Measurements from ENCODE around the gene PIAS4. TPM values are rescaled to one million over a fixed set of nuclear protein-coding genes. Genes with fewer than 3 reads are reported as not detected.
A peak's percentile ranks its signal among the peaks of the same experiment; 100 is the strongest.

The PIAS4 gene
- total and polyA plus RNA-seq, 2 of the 13 experiments (the other 11 are each of a cell fraction or from before 2014, with no cell fraction given), result 9.0 to 20.1 TPM

GRCh38 chr19:4051175-4052101 is 43.9 kb downstream of the PIAS4 start (continued):
- TF ChIP-seq, protein P1, sequence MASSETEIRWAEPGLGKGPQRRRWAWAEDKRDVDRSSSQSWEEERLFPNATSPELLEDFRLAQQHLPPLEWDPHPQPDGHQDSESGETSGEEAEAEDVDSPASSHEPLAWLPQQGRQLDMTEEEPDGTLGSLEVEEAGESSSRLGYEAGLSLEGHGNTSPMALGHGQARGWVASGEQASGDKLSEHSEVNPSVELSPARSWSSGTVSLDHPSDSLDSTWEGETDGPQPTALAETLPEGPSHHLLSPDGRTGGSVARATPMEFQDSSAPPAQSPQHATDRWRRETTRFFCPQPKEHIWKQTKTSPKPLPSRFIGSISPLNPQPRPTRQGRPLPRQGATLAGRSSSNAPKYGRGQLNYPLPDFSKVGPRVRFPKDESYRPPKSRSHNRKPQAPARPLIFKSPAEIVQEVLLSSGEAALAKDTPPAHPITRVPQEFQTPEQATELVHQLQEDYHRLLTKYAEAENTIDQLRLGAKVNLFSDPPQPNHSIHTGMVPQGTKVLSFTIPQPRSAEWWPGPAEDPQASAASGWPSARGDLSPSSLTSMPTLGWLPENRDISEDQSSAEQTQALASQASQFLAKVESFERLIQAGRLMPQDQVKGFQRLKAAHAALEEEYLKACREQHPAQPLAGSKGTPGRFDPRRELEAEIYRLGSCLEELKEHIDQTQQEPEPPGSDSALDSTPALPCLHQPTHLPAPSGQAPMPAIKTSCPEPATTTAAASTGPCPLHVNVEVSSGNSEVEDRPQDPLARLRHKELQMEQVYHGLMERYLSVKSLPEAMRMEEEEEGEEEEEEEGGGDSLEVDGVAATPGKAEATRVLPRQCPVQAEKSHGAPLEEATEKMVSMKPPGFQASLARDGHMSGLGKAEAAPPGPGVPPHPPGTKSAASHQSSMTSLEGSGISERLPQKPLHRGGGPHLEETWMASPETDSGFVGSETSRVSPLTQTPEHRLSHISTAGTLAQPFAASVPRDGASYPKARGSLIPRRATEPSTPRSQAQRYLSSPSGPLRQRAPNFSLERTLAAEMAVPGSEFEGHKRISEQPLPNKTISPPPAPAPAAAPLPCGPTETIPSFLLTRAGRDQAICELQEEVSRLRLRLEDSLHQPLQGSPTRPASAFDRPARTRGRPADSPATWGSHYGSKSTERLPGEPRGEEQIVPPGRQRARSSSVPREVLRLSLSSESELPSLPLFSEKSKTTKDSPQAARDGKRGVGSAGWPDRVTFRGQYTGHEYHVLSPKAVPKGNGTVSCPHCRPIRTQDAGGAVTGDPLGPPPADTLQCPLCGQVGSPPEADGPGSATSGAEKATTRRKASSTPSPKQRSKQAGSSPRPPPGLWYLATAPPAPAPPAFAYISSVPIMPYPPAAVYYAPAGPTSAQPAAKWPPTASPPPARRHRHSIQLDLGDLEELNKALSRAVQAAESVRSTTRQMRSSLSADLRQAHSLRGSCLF (CRISPR knock-in tag; IDR thresholded peaks at IDR 0.05; ENCODE audit: borderline replicate concordance), result no peak
- TF ChIP-seq FOSL2 (CRISPR knock-in tag; IDR thresholded peaks at IDR 0.05), result peak; percentile 90
- TF ChIP-seq, protein P2, sequence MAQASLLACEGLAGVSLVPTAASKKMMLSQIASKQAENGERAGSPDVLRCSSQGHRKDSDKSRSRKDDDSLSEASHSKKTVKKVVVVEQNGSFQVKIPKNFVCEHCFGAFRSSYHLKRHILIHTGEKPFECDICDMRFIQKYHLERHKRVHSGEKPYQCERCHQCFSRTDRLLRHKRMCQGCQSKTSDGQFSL (CRISPR knock-in tag; IDR thresholded peaks at IDR 0.05), result no peak
- 0 out of 2 replicates have a peak, but pooled peaks have one; percentile 26 for TF ChIP-seq ZNF350 (CRISPR knock-in tag; IDR thresholded peaks at IDR 0.05; ENCODE audit: borderline replicate concordance, low read depth)
- peak; percentile 53; the same call in 1 of the 2 replicates for TF ChIP-seq ZNF652 (CRISPR knock-in tag; IDR thresholded peaks at IDR 0.05; ENCODE audit: borderline replicate concordance, low read depth)
- TF ChIP-seq, protein P3, sequence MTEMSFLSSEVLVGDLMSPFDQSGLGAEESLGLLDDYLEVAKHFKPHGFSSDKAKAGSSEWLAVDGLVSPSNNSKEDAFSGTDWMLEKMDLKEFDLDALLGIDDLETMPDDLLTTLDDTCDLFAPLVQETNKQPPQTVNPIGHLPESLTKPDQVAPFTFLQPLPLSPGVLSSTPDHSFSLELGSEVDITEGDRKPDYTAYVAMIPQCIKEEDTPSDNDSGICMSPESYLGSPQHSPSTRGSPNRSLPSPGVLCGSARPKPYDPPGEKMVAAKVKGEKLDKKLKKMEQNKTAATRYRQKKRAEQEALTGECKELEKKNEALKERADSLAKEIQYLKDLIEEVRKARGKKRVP (CRISPR knock-in tag; IDR thresholded peaks at IDR 0.05), result peak in 1 of 2 experiments; percentile 78; a peak in 1 of 4 replicates
- no peak for TF ChIP-seq LBX2 (CRISPR knock-in tag; IDR thresholded peaks at IDR 0.05; ENCODE audit: borderline replicate concordance)
- TF ChIP-seq ESRRA (CRISPR knock-in tag; IDR thresholded peaks at IDR 0.05; ENCODE audit: low read depth), result 0 out of 2 replicates have a peak, but pooled peaks have one; percentile 0
- peak; percentile 41; the same call in 1 of the 2 replicates for TF ChIP-seq ATF3 (CRISPR knock-in tag; IDR thresholded peaks at IDR 0.05)
- 0 out of 2 replicates have a peak, but pooled peaks have one; percentile 19 for TF ChIP-seq KMT2A (CRISPR knock-in tag; IDR thresholded peaks at IDR 0.05)
- TF ChIP-seq RBM22 (optimal IDR thresholded peaks at IDR 0.05; ENCODE audit: low read length), result peak; percentile 67
- no peak for TF ChIP-seq SMAD9 (CRISPR knock-in tag; IDR thresholded peaks at IDR 0.05)
- no peak for TF ChIP-seq ZNF160 (CRISPR knock-in tag; IDR thresholded peaks at IDR 0.05)
- no peak for TF ChIP-seq MATR3 (CRISPR knock-in tag; IDR thresholded peaks at IDR 0.05)
- TF ChIP-seq ZNF501 (CRISPR knock-in tag; IDR thresholded peaks at IDR 0.05), result 0 out of 2 replicates have a peak, but pooled peaks have one; percentile 59
- TF ChIP-seq POLR2G (IDR thresholded peaks at IDR 0.05; ENCODE audit: low read depth, low read length), result peak; percentile 16; the same call in 1 of the 2 replicates
- TF ChIP-seq, protein P4, sequence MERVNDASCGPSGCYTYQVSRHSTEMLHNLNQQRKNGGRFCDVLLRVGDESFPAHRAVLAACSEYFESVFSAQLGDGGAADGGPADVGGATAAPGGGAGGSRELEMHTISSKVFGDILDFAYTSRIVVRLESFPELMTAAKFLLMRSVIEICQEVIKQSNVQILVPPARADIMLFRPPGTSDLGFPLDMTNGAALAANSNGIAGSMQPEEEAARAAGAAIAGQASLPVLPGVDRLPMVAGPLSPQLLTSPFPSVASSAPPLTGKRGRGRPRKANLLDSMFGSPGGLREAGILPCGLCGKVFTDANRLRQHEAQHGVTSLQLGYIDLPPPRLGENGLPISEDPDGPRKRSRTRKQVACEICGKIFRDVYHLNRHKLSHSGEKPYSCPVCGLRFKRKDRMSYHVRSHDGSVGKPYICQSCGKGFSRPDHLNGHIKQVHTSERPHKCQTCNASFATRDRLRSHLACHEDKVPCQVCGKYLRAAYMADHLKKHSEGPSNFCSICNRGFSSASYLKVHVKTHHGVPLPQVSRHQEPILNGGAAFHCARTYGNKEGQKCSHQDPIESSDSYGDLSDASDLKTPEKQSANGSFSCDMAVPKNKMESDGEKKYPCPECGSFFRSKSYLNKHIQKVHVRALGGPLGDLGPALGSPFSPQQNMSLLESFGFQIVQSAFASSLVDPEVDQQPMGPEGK (CRISPR knock-in tag; IDR thresholded peaks at IDR 0.05), result peak; percentile 60; the same call in 1 of the 2 replicates
- peak; percentile 80 for TF ChIP-seq AGO2 (optimal IDR thresholded peaks at IDR 0.05; ENCODE audit: low read depth, low read length)
- TF ChIP-seq ZNF572 (CRISPR knock-in tag; IDR thresholded peaks at IDR 0.05), result peak; percentile 90; the same call in 1 of the 2 replicates

Measured in HepG2 (cell line).